IPS-NIHi11 (cell line): ENCODE data around the gene BRD3.

Experiments
- DNase-seq: peaks from one replicate; pipeline ENCODE4 v3.0.0; 2012; ENCODE audit warnings: mixed read lengths, low spot score

Gene BRD3

GRCh38 chr9:134024828-134025605 is 42.8 kb downstream of the BRD3 start, which contains the start of gene BRD3OS:
Gene BRD3OS (plus strand): TSS chr9:134025481. CDS start chr9:134026748, 1,267 bp downstream.
- DNase-seq, result peak; percentile 93

GRCh38 chr9:134024214-134024792 is 43.5 kb downstream of the BRD3 start:
- DNase-seq, result no peak

- DNase-seq, result no peak
Observed at GRCh38 chr9:134014946-134015345, 52.9 kb downstream of the BRD3 start.

GRCh38 chr9:134011401-134011800 is 56.4 kb downstream of the BRD3 start:
- no peak for DNase-seq

- DNase-seq, result no peak
Observed at GRCh38 chr9:134010310-134011173, 57.3 kb downstream of the BRD3 start.

GRCh38 chr9:134007571-134007970 is 60.3 kb downstream of the BRD3 start:
- no peak for DNase-seq

- DNase-seq, result no peak
Observed at GRCh38 chr9:134007150-134007549, 60.7 kb downstream of the BRD3 start.

GRCh38 chr9:134005381-134005780 is 62.4 kb downstream of the BRD3 start:
- DNase-seq, result no peak

GRCh38 chr9:134004881-134005280 is 62.9 kb downstream of the BRD3 start:
- no peak for DNase-seq

- no peak for DNase-seq
Observed at GRCh38 chr9:134004131-134004873, 63.5 kb downstream of the BRD3 start.

GRCh38 chr9:134003237-134003636 is 64.6 kb downstream of the BRD3 start:
- no peak for DNase-seq

GRCh38 chr9:134002796-134003195 is 65.0 kb downstream of the BRD3 start:
- no peak for DNase-seq

- no peak for DNase-seq
Observed at GRCh38 chr9:133999851-134000265, 68.0 kb downstream of the BRD3 start.

- no peak for DNase-seq
Observed at GRCh38 chr9:133998915-133999595, 68.8 kb downstream of the BRD3 start.

GRCh38 chr9:133997584-133997983 is 70.2 kb downstream of the BRD3 start:
- DNase-seq, result no peak

- DNase-seq, result no peak
Observed at GRCh38 chr9:133996531-133997520, 71.0 kb downstream of the BRD3 start.

- DNase-seq, result no peak
Observed at GRCh38 chr9:133995012-133995896, 72.6 kb downstream of the BRD3 start.

- peak; percentile 93 for DNase-seq
Observed at GRCh38 chr9:133994353-133995011, 73.3 kb downstream of the BRD3 start.
